A172 (cell line): ENCODE data around the gene CHL1. TPM values are rescaled to one million over a fixed set of nuclear protein-coding genes. Genes with fewer than 3 reads are reported as not detected.
"Not testable (repeated sequence)": the region's sequence is repeated elsewhere in the genome, so short reads cannot be mapped to it uniquely, and the experiment has no call there.

Experiments used
- DNase-seq: peaks from one replicate; pipeline ENCODE4 v3.0.0-alpha.2; 2015; ENCODE audit warnings: low spot score
- total RNA-seq: library from RNA; depleted of rRNA; stranded (reverse); fragments of >200 nt; shearing (Covaris generic); gene quantifications from 2 replicates; pipeline ENCODE4 v1.2.3, GENCODE V29; 2014

CHL1 gene
- total RNA-seq, 1 experiment from 2014 or later = not detected

DNA sequence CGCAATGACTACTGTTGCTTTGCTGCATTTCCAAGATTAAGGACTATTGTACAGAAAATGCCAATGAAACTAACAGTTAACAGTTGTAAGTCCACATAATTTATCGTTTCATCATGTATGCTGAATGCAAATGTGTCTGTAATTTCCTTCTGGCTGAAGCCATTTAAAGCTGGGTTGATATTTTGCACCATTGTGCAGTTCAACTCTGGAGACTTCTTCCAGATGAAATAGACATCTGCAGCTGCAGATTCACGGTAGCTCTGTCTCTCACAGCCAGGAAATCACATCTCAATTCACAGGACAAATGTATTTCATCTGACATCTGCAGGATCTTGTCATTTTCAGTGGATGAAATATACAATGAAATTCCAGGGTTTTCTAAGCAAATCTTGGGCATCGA is 145.4 kb downstream of the CHL1 start:
- no peak for DNase-seq

DNA sequence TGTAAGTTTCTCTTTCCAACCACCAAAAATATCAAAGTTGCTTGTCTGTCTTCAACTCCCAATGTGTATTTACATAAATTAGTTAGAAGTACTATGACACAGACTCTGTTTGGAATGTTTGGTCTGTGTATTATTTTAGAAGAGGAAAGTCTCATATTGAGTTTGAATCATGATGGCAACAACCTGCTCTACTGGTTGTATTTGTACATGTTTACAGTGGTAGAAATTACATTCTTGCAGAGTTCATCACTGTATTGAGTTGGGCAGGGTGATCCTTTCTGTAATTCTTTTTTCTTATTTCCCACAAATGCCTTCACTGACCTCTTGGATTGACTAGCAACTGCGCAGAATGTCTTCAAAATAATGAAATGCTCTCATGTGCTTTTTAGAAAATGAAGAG is 149.6 kb downstream of the CHL1 start:
- DNase-seq = no peak

- no peak for DNase-seq
These were observed 151.0 kb downstream of the CHL1 start for GRCh38 chr3:347581-347980.

DNA sequence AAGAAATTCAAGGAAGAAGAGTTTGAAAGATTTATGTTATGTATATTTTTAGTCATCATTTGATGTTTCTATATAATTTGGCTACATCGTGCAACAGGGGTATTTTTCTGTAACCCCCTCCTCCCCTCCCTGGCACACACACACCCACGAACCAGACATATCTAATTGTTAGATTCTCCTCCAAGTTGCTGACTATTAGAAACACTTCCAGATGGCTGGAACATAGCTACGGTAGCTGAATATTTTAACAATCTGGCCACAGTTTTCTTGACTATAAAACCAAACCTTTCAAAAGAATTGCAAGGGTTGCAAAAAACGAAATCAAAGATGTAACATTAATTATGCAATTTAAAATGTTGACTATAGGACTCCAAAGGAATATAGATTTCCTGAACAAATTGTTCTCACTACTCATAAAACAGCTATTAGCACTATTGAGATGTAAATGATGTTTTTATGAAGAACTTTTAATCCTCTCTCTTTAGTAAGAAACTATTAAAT is 154.4 kb downstream of the CHL1 start:
- DNase-seq = no peak

DNA sequence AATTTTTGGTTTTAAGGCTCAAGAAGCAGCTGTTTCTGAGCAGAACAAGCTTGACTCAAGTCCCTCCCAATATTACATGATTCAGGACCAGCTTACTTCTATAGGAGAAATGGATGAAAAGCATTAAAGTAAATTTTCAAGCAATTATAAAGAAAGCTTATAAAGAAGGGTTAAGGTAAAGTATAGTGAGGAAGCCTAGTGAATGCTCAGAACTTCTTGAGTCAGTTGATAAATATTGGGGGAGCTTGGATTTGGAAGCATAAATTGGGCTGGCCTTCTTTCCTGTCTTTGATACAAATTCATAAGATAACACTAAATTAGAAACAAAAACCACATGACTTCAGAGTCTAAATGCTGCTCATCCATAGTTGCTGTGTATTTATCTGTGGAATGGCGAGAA is 156.0 kb downstream of the CHL1 start:
- DNase-seq = no peak

DNA sequence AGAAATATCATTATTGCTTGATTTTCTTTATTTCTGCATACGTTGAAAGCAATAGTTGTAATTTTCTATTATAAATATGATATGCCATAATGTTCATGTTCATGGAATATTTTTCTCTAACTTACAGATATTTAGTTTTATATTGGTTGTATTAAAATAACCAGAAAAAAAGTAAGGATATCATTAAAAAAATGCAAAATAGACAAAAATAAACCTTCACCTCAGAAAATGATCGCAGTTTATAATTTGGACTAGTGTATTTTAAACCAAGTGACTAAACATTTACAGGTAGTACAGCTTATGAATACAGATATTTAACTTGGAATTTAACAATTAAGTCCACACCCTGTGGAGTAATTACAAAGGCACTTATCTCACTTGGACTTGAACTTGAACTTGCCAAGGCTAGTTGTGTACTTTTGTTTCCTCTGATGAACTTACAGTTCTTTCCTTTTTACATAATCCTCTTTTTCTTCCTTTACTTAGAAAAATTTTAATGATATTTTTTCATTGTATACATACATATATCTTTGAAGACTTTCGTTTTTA is 156.7 kb downstream of the CHL1 start:
- no peak for DNase-seq

DNA sequence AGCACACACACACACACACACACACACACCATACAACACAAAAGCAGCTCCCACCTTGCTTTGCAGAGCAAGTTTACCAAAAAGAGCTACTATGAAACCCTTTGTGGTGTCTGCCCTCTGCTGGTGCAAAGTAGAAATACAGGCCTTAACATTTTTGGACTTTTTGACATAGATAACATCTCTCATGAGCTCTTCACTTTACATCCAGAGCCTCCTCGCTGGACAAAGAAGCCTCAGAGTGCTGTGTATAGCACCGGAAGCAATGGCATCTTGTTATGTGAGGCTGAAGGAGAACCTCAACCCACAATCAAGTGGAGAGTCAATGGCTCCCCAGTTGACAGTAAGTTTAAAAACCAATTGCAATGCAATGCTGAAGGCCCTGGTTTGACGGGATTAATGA is 157.9 kb downstream of the CHL1 start:
- peak; percentile 48 for DNase-seq

DNA sequence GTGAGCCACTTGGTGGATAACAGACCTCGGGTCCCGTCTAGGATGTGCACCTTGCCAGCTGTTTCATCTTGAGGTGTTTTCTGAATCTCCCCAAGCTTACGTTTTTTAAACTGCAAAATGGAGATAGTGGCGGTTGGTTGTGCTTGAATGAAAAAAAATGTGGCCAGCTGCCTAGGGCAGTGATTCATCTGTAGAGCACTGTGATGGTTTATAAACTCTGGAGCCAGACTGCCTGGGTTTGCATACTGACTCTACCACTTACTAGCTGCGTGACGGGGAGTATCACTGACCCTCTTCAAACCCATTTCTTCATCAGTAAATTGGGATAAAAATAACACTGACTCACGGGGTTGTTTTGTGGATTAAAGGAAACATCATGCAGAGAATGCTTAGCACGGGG is 159.1 kb downstream of the CHL1 start:
- no peak for DNase-seq

DNA sequence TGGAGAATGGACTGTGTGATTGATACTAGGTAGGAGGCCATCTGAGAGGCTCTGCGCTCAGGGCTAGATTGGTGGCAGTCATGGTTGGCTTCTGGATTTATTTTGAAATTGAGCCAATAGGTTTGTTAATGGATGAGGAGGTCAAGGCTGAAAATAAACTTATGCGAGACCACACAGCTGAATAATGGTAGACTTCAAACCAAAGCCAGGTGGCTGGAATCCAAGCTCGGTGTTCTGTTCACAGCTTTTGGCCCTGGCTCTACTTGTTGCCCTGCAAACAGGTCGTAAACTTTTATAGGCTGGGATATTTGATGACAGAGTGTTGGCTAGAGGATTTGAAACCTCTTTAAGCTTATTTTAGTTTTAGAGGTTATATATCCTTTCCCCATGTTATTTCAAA is 160.4 kb downstream of the CHL1 start:
- DNase-seq = no peak

GRCh38 chr3:359672-360071 is 163.1 kb downstream of the CHL1 start:
- no peak for DNase-seq

GRCh38 chr3:362681-363338 is 166.2 kb downstream of the CHL1 start:
- DNase-seq = no peak

DNA sequence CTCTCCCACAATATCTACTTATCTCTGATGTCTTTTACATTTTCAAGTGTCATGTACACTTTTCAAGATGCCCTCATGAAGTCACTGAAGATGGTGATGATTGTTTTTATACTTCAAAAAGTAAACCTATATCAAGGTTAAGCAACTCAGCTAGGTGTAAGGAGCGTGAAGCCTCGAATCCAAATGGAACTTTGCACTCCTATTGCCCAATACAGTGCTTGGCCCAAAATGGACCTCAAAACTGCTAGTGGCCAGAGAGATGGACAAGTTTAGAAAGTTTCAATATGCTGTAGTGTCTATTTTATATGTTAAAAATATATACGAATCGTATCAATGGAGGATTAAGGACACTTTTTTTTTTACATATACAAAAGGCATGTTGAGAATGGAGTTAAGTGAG is 167.7 kb downstream of the CHL1 start:
- DNase-seq = no peak

DNA sequence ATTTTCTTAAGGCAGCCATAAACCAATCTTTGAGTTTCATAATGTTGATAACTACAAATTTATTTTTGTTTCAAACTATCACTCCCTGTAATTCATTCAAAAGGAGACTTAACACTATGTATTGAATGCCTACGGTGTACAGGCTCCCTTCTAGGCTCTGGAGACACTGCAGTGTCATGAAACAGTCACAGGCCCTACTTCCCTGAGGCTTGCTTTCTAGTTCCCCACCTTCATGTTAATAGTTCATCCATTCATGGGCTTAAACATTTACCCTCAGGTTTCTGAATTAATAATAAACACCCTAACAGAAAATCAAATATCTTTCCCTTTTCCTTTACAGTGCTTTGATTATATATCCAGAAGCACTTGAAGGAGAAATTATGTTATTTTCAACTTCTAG is 168.7 kb downstream of the CHL1 start:
- no peak for DNase-seq

DNA sequence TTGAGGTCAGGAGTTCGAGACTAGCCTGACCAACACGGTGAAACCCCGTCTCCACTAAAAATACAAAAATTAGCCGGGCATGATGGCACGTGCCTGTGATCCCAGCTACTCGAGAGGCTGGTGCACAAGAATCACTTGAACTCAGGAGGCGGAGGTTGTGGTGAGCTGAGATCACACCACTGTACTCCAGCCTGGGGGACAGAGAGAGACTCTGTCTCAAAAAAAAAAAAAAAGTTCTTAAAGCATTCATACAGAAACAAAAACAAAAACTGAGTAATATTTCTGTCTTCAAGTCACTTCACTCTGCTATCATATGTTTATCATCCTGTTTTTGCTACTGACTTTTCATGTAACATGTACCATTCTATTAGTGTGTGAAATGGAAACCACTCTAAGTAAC is 169.7 kb downstream of the CHL1 start:
- not testable (repeated sequence) for DNase-seq

GRCh38 chr3:373193-373779 is 176.7 kb downstream of the CHL1 start:
- no peak for DNase-seq

- no peak for DNase-seq
These were observed 177.9 kb downstream of the CHL1 start for GRCh38 chr3:374459-374858.

- no peak for DNase-seq
These were observed 180.6 kb downstream of the CHL1 start for GRCh38 chr3:377158-377561.

DNA sequence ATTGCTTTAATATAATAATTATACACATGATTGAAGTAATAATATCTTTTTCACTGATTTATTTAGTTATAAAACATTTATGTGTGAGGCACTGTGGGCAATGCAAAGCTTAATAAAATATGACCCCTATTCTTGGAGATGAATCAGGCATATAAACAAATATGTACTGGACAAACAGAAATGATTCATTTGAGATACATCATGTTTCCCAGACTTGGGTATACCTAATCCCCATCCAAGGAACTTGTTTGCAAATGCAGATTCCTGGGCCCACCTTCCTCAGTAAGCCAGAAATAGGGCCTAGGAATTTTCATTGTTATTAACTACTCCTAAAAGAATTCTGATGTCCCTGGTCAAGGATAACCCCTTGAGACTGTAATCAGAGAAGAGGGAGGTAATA is 184.2 kb downstream of the CHL1 start:
- DNase-seq = no peak

- no peak for DNase-seq
These were observed 188.6 kb downstream of the CHL1 start for GRCh38 chr3:385151-385550.

DNA sequence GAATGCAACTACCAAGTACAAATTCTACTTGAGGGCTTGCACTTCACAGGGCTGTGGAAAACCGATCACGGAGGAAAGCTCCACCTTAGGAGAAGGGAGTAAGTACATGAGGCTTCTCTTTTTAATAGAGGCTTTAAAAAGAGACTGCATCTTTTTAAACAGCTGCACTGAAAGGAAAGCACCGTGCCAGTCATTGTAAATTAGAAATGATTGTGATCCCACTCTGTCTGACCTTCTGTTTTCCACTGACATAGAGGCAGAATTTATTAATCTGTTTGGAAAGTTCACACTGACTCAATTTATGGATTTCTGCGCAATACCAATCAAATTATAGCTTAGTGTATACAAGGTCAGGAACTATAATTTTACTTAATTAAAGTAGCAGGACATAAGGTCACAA is 198.2 kb downstream of the CHL1 start:
- no peak for DNase-seq

- no peak for DNase-seq
These were observed 199.7 kb downstream of the CHL1 start for GRCh38 chr3:396293-396692.

GRCh38 chr3:399647-400046 is 203.1 kb downstream of the CHL1 start:
- DNase-seq = no peak

DNA sequence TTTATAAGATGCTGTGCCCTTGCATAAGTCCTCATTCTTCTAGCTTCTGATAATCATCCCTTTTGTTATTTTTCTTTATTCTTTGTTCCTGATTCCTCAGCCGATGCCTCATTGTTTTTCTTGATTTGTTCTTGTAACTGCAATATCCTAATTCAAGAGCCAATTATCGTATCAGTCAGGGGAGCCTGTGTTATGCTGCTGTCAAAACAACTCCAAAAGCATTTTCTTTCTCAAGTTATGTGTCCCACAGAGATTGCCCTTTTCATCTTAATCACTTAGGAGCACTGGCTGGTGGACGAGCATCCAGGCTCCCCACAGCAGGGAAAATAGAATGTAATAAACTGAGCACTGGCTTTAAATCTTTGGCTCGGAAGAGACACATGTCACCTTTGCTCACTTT is 207.3 kb downstream of the CHL1 start:
- DNase-seq = no peak

DNA sequence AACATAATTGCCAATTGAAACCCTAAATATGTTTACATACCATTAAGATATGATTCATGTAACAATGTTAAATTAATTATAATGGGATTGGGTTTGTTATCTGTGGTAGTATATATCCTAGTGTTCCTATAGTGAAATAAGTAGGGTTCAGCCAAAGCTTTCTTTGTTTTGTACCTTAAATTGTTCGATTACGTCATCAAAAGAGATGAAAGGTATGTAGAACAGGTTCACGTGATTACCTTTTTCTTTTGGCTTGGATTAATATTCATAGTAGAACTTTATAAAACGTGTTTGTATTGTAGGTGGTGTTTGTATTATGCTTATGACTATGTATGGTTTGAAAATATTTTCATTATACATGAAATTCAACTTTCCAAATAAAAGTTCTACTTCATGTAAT is 212.4 kb downstream of the CHL1 start:
- no peak for DNase-seq
